GM18508 (cell line): ENCODE measurements around the gene STAB1.

Source experiments
- ATAC-seq: cut with Tn5 transposase; IDR thresholded peaks from one replicate; pipeline ENCODE4 v1.9.1; 2021; ENCODE audit warnings: moderate number of reproducible peaks; ENCODE audit not compliant: insufficient read depth, unreplicated experiment

The STAB1 gene

DNA sequence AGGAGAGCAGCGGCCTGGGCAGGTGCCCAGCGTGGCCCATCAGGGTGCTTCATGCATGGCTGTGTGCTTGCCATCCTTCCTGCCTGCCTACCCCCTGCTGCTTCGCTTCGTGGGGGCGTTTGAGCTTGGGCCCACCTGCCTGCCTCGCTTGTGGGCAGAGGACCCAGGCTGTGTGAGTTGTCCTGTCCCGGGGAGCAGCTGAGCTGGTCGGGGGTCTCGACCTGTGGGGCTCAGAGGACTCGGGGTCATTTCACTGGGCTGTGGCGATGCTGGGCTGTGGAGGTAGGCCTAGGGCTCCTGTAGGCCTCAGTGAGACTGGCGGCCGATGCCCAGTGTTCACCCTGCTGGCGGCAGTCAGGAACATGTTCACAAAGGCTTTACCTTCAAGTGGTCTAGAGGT, 12.1 kb upstream of the STAB1 start:
- no peak for ATAC-seq

DNA sequence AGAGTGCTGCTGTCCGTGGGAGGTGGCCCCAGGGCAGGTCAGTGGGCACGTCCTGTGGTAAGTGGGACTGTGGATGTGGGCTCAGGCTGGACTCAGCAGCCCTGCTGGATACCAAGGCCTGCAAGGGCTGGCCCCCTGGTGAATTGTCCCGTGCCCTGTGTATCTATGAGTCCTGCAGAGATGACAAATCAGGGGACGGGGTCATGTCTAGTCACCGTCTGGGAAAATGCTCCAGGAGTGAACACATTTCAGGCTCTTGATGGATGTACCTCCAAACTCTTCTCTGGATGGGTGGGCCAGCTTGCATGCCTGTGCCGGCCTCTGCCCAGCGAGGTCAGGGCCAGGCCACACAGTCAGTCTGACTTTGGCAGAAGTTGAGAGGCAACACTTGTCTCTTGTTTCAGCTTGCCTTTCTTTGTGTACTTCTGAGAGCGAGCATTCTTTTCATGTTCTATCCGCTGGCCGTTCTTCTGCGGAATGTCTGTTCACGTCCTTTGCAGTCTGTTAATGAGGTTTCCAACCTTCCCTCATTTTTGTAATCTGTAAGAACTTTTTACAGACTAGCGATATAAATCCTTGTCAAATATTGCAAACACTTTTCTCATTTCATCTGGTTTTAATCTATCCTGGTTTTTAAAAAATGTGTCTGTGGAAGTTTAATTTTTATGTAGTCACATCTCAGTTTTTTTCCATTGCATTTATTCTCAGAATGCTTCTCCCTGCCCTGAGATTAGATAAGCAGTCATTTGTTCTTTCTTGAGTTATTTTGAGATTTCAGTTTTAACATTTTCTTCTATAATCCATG, 11.4 kb upstream of the STAB1 start:
- ATAC-seq: no peak

DNA sequence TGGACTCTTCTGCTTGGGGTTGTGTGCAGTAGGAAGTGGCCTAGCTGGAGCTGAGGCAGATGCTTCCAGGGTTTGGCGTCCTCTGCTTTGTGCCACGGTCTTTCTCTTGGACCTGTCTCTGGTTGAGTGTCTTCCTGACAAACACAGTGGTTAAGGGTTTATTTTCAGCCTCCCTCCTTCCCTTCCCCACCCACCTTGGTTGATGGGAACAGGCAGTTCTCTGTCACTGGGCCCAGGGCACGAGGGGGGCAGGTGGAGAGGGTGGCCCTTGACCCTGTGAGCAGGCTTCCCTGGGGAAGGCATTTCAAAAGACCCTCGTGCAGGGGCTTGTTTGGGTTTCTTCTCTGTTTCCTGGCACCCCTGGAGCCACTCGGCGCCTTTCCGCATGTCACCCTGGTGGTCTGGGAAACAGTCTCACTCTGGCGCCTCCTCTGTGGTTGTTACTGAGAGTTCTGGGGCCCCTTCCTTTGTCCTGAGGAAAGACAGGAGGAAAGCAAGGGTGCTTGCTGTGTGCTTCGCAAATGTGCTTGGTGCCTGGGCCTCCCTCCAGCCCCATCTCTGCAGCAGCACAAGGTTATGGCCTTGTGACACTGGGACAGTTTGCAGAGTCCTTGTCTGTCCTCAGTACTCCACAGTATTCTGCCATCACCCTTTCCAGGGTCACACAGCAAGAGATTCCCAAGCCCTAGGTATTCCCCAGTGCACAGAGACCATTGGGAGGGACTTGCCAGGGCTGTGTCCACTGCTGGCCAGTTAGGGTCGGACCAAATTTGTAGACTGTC, 10.3 kb upstream of the STAB1 start:
- no peak for ATAC-seq

DNA sequence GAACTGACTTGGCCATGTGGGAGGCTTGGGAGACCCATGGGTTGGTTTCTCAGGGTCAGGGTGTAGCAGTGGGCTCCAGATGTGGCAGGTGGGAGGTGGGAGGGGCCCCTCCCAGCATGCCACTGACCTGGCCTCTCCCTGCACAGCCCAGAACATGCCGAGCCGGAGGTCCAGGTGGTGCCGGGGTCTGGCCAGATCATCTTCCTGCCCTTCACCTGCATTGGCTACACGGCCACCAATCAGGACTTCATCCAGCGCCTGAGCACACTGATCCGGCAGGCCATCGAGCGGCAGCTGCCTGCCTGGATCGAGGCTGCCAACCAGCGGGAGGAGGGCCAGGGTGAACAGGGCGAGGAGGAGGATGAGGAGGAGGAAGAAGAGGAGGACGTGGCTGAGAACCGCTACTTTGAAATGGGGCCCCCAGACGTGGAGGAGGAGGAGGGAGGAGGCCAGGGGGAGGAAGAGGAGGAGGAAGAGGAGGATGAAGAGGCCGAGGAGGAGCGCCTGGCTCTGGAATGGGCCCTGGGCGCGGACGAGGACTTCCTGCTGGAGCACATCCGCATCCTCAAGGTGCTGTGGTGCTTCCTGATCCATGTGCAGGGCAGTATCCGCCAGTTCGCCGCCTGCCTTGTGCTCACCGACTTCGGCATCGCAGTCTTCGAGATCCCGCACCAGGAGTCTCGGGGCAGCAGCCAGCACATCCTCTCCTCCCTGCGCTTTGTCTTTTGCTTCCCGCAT, 7.9 kb upstream of the STAB1 start:
- no peak for ATAC-seq

DNA sequence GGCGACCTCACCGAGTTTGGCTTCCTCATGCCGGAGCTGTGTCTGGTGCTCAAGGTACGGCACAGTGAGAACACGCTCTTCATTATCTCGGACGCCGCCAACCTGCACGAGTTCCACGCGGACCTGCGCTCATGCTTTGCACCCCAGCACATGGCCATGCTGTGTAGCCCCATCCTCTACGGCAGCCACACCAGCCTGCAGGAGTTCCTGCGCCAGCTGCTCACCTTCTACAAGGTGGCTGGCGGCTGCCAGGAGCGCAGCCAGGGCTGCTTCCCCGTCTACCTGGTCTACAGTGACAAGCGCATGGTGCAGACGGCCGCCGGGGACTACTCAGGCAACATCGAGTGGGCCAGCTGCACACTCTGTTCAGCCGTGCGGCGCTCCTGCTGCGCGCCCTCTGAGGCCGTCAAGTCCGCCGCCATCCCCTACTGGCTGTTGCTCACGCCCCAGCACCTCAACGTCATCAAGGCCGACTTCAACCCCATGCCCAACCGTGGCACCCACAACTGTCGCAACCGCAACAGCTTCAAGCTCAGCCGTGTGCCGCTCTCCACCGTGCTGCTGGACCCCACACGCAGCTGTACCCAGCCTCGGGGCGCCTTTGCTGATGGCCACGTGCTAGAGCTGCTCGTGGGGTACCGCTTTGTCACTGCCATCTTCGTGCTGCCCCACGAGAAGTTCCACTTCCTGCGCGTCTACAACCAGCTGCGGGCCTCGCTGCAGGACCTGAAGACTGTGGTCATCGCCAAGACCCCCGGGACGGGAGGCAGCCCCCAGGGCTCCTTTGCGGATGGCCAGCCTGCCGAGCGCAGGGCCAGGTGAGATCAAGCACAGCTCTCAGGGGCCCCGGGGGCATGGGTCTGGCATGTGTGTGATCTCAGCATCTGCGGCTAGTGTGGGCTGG, 7.1 kb upstream of the STAB1 start:
- no peak for ATAC-seq

DNA sequence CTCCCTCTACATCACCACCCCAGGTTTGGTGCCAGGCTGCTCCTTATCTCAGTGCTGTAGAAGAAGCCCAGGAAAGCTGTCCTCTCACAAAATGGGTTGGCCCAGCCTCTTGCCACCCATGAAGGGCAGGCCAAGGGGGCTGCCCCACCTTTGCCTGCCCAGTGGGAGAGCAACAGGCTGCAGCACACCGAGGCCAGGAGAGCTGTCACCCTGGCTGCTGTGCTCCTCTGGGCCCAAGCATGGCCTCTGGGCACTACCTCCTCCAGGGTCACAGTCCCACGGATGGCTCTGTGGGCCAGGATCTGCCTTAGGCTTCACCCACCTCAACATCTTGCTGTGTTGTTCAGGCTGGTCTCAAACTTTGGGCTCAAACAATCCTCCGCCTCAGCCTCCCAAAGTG, 6.4 kb upstream of the STAB1 start:
- ATAC-seq: no peak

DNA sequence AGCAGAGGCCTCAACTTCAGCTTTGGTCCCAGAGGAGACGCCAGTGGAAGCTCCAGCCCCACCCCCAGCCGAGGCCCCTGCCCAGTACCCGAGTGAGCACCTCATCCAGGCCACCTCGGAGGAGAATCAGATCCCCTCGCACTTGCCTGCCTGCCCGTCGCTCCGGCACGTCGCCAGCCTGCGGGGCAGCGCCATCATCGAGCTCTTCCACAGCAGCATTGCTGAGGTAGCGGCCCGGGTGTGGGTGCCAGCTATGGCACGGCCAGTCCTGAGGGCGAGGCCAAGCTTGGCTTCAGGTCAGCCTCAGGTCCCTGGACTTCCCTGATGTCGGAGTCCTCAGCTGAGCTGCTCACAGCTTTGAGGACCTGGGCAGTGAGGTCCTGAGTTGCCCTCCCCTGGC, 5.7 kb upstream of the STAB1 start:
- ATAC-seq: no peak

DNA sequence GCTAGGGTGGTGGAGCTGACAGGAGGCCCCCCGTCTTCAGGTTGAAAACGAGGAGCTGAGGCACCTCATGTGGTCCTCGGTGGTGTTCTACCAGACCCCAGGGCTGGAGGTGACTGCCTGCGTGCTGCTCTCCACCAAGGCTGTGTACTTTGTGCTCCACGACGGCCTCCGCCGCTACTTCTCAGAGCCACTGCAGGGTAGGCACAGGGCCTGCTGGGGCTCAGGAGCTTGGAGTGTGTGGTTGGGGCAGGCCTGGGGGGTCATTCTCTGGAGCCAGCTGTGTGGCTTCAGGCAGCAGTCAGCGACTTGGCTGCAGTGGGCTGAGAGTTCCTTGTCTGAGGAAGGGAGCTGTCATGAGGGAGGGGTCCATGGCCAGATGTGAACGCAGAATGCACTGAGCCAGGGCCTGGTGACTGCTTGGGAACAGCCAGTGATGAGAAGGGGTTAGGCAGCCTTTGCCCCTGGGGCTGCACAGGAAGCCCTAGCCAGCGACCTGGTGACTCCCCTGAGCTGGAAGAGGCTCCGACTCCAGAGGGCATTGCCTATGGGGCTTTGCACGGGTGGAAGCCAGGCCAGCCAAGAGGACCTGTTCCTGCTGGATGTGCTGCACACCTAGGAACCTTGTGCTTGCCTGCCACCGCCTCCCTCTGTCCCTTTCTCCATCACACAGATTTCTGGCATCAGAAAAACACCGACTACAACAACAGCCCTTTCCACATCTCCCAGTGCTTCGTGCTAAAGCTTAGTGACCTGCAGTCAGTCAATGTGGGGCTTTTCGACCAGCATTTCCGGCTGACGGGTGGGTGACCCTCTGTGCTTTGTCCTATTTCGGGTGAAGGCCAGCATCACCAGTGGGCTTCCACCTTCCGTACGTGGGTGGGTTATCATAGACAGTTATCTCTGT, 4.9 kb upstream of the STAB1 start:
- no peak for ATAC-seq

DNA sequence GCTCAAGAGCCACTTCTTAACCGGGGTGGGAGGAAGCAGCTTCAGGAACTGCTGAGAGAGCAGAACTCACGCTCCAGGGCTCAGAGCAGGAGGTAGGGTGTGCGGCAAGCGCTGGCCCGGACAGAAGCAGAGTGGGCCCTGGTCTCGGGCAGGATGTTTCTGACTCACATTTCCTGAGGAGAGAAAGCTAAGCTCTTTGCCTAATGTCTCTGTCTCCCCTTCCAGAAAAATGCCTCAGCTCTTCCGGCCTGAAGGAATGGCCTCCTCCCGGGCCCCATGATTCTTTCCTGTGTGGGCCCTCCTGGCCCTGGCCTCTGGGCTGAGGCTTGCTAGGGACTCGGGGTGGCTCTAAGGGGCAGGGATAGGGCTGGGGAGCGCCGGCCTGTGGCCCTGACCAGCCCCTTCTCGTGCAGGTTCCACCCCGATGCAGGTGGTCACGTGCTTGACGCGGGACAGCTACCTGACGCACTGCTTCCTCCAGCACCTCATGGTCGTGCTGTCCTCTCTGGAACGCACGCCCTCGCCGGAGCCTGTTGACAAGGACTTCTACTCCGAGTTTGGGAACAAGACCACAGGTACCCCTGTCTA, 4.1 kb upstream of the STAB1 start:
- ATAC-seq: no peak

DNA sequence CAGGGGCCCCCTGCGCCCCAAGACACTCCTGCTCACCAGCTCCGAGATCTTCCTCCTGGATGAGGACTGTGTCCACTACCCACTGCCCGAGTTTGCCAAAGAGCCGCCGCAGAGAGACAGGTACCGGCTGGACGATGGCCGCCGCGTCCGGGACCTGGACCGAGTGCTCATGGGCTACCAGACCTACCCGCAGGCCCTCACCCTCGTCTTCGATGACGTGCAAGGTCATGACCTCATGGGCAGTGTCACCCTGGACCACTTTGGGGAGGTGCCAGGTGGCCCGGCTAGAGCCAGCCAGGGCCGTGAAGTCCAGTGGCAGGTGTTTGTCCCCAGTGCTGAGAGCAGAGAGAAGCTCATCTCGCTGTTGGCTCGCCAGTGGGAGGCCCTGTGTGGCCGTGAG, 3.1 kb upstream of the STAB1 start:
- ATAC-seq: no peak

DNA sequence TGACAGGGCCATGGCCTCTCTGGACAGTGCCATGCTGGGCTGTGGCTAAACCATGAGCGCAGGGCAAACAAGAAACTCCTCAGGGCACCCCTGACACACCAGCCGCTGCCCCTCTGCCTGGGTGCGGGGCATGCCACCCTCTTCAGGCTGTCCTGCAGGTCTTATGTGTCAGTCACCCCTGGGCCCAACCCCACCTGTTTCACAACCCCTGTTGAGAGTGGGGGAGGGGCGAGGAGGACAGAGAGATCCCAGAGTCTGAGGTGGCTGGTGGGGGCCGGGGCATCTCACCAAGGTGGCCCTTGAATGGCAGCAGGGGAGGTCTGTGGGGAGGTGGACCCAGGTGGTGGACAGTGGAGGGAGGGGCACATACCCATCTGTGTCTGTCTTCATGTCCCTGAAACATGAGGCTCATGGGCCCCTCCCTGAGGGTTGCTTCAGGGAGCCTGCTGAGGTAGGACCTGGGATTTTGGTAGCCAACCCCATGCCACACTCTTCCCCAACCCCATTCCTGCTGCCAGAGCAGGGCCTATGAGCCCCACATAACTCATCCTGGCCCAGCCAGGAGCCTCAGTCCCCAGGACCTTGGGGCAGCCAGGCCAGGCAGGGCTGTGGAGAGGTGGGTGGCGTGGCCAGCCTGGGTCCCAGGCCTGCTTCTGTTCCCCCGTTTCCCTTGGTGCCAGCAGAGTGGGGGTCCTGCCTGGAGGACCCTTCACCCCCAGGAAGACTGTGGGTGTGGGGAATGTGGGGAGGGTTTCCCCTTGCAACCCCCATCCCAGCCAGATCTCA, 1.7 kb upstream of the STAB1 start:
- ATAC-seq: no peak

DNA sequence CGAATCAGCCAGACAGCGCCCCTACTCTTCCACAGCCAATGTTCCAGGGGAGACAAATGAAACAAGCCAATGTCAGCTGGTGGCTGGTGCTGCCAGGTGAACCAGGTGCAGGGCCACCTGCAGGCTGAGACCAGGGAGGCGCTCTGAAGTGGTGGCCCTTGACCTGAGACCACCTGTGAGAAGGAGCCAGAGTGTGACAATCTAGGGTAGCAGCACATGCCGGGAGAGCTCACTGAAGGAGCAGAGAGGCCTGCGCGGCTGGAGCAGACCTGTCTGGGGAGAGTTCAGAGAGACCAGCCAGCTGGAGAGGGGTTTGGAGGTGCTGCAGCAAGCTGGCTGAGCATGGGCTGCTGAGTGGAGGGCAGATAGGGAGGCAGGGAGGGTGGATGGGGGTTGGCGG, 693 bp upstream of the STAB1 start:
- no peak for ATAC-seq

DNA sequence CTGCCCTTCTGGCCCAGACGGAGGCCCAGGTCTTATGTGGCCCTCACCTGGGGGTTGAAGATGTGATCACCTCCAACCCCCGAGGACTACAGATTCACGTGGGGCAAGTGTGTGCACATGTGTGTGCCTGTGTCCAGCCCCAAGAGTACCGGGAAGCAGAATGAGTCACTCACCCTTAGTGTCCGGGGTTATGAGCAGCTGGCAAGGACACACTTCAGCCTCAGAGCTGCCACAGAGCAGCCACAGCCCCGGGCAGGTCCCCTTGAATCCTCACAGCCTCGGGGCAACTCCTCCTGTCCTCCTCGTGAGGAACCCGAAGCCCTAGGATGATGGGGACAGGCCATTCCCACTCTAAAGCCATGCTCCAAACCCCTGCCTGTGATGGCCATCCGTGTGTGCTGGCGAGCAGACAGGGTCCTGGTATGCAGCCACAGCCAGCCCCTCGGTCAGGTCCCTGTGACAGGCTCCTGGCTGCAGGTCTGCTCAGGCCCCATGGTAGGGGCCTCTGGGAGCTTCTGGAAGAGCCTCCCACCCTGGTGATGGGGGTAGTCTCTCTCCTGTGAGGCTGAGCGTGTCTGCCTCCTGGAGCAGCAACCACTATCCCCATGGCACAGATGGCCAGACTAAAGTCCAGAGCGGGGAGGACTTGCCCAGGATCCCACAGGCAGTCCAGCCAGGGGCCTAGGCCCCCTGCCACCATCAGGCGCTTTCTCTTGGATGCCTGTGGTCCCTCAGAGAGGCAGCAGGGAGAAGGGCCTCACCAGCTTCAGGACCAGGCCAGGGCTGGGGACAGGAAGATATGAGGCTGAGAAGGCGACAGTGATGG, 852 bp downstream of the STAB1 start:
- no peak for ATAC-seq

DNA sequence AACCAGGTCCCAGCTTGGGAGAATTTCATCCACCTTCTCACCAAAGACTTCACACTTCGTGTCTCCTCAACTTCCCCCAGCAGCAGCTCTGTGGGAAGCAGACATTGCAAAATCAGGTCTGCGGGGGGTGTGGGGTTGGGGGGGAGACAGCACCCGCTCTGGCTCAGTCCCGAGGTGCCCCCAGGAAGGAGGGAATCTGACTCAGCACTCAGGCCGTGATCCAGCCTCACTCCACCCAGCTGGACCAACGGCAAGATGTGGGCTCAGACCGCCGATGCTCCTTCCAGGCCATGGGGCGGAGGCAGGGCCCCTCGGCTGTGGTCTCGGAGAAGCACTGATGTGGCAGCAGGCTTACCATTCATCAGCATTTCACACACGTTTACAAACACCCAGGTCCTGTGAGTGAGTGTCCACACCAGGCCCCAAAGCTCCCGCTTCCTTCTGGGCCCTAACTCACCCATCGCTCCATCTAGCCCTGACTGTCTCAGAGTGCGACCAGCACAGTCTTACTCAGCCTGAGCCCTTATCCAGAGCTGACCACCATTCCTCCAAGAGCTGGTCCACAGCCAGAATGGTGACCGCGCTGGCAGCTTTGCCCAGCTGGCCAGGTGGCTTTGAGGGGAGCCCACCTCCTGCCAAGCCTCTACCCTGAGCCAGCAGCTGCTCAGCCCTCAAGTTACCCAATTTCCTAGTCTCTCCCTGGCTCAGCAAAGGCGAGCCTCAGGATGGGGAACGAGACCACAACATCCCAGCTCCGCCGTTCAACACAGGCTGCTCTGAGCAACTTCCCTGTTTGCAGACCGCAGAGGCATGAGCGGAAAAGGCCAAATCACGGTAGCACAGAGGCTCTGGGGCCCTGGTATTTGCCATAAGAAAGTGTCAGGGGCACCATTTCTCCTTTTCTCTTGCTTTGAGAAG, 3.3 kb downstream of the STAB1 start:
- ATAC-seq: no peak

DNA sequence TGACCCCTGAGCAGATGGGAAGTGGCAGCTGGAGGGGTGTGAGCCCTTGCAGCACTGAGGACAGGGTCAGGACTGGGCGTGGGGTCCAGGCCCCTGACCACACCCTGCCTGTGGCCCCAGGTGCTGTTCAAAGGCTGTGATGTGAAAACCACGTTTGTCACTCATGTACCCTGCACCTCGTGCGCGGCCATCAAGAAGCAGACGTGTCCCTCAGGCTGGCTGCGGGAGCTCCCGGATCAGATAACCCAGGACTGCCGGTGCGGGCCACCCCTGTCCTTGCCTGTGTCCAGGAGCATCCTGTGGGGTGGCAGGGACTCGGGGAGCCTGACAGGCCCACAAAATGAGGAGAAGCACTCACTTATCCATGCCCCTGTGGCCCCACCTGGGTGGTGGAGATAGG, 5.9 kb downstream of the STAB1 start:
- ATAC-seq: no peak

DNA sequence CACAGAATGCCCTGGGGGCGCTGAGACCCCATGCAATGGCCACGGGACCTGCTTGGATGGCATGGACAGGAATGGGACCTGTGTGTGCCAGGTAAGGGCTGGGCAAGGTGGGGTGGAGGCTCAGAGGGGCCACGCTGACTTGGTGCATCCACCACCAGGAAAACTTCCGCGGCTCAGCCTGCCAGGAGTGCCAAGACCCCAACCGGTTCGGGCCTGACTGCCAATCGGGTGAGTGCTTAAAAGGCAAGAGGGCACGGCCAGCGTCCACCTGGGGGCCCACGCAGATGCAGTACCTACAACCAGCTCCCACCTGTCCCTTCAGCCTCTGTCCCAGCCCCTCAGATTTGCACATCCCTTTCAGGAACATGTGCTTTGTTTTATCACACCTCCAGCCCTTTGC, 6.9 kb downstream of the STAB1 start:
- ATAC-seq: no peak
